Measurements from ENCODE around the gene MAPK9.

MAPK9 gene

DNA sequence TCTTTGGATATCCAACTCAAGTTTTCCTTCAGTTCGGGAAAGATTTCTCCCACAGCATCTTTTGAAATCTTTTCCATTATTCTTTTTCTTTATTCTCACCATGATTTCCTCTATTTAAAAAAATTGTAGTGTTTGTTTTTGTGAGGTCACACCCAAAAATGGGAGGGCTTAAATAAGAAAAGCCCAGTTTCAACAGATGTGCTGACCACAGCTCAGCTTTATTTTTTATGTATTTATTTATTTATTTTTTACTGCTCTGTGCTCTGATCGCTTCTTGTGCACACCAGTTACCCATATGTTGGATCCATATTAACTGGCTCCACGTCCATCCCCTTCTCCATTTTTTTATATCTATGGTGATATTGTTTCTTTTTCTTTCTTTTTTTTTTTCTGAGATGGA, 41.0 kb upstream of the MAPK9 start:
- no peak overlapping the region for H3K4me2 ChIP-seq (ENCODE audit: insufficient read depth, low read length)
- no peaks in the 10 kb centered on the region for H3K36me3 ChIP-seq (ENCODE audit: insufficient read depth, low read length)
- TF ChIP-seq EZH2 (IDR thresholded peaks at IDR 0.05; ENCODE audit: borderline replicate concordance, low read depth, low read length, severe bottlenecking) (no peak), CTCF (IDR thresholded peaks at IDR 0.05; ENCODE audit: borderline replicate concordance, extremely low read depth, low read length, poor library complexity, severe bottlenecking) (no peak)

DNA sequence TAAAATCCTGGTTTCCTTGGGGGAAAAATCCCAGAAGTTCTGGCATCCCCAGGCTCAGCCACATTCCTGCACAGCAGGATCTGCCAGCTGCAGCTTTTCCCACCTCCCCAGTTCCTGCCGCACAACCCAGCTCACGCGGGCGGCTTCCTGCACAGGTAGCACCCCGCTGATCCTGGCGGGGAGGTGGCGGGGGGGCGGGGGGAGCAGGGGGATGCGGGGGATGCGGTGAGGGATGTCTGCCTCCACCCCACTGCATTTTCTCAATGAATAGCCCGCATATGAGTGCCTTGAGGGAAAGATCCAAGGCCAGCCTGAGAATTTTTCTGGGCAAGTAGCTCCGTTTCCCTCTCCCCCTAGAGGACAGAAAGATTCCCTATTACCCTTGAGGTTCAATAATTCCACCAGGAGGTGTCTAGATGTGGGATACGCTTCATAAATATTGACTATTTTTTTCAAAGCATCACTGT, 40.2 kb upstream of the MAPK9 start:
- no peaks in the 10 kb centered on the region for H3K36me3 ChIP-seq (ENCODE audit: insufficient read depth, low read length)
- no peaks in the 10 kb centered on the region for H3K4me1 ChIP-seq (ENCODE audit: insufficient read depth, low read length)
- DNase-seq (no peak), ATAC-seq (ENCODE audit: insufficient read depth, low read depth) (no peak)
- no peaks in the 10 kb centered on the region for H4K20me1 ChIP-seq (ENCODE audit: insufficient read depth, low read length)
- H3K9me3 ChIP-seq (ENCODE audit: insufficient read depth, low read length, severe bottlenecking): no peaks in the 10 kb centered on the region
- H2AFZ ChIP-seq (ENCODE audit: low read depth, low read length): no peak overlapping the region
- TF ChIP-seq CTCF (IDR thresholded peaks at IDR 0.05; ENCODE audit: borderline replicate concordance, extremely low read depth, low read length, poor library complexity, severe bottlenecking) (no peak), EZH2 (IDR thresholded peaks at IDR 0.05; ENCODE audit: borderline replicate concordance, low read depth, low read length, severe bottlenecking) (no peak)
- no peak overlapping the region for H3K4me3 ChIP-seq (ENCODE audit: low read depth in 1 of 2, low read length in 2 of 2)
- no peak overlapping the region for H3K4me2 ChIP-seq (ENCODE audit: insufficient read depth, low read length)
- H3K9ac ChIP-seq (ENCODE audit: low read depth, low read length): no peak overlapping the region
- no peak overlapping the region for H3K27ac ChIP-seq (ENCODE audit: low read length)
- peaks cover 2% of the 10 kb centered on the region for H3K27me3 ChIP-seq (ENCODE audit: insufficient read depth, low read length, poor library complexity)
- no peaks in the 10 kb centered on the region for H3K79me2 ChIP-seq (ENCODE audit: insufficient read depth, low read length)

More for the DNA sequence above, 41.0 kb upstream of the MAPK9 start:
- H4K20me1 ChIP-seq (ENCODE audit: insufficient read depth, low read length): no peaks in the 10 kb centered on the region
- H3K4me3 ChIP-seq (ENCODE audit: low read depth in 1 of 2, low read length in 2 of 2): no peak overlapping the region
- H2AFZ ChIP-seq (ENCODE audit: low read depth, low read length): no peak overlapping the region
- H3K79me2 ChIP-seq (ENCODE audit: insufficient read depth, low read length): no peaks in the 10 kb centered on the region
- no peak overlapping the region for H3K9ac ChIP-seq (ENCODE audit: low read depth, low read length)
- no peak for DNase-seq
- no peaks in the 10 kb centered on the region for H3K27me3 ChIP-seq (ENCODE audit: insufficient read depth, low read length, poor library complexity)
- no peaks in the 10 kb centered on the region for H3K9me3 ChIP-seq (ENCODE audit: insufficient read depth, low read length, severe bottlenecking)
- ATAC-seq (ENCODE audit: insufficient read depth, low read depth): no peak
- H3K27ac ChIP-seq (ENCODE audit: low read length): no peak overlapping the region
- no peaks in the 10 kb centered on the region for H3K4me1 ChIP-seq (ENCODE audit: insufficient read depth, low read length)

GRCh38 chr5:180331647-180331950, 39.7 kb upstream of the MAPK9 start:
- Histone ChIP-seq H3K79me2 (ENCODE audit: insufficient read depth, low read length) (no peaks in the 10 kb centered on the region), H4K20me1 (ENCODE audit: insufficient read depth, low read length) (no peaks in the 10 kb centered on the region), H3K27ac (ENCODE audit: low read length) (no peak overlapping the region), H3K4me3 (ENCODE audit: low read depth in 1 of 2, low read length in 2 of 2) (no peak overlapping the region), H3K4me2 (ENCODE audit: insufficient read depth, low read length) (no peak overlapping the region), H3K4me1 (ENCODE audit: insufficient read depth, low read length) (no peaks in the 10 kb centered on the region), H2AFZ (ENCODE audit: low read depth, low read length) (no peak overlapping the region), H3K9me3 (ENCODE audit: insufficient read depth, low read length, severe bottlenecking) (no peaks in the 10 kb centered on the region), H3K9ac (ENCODE audit: low read depth, low read length) (no peak overlapping the region), H3K36me3 (ENCODE audit: insufficient read depth, low read length) (no peaks in the 10 kb centered on the region), H3K27me3 (ENCODE audit: insufficient read depth, low read length, poor library complexity) (peaks cover 3% of the 10 kb centered on the region)
- TF ChIP-seq EZH2 (IDR thresholded peaks at IDR 0.05; ENCODE audit: borderline replicate concordance, low read depth, low read length, severe bottlenecking) (no peak), CTCF (IDR thresholded peaks at IDR 0.05; ENCODE audit: borderline replicate concordance, extremely low read depth, low read length, poor library complexity, severe bottlenecking) (no peak)
- ATAC-seq (ENCODE audit: insufficient read depth, low read depth) (no peak), DNase-seq (no peak)
